Esophagus squamous epithelium (tissue), 4 donors: Measurements from ENCODE around the gene ARNT2.

Experiments used
- POLR2A ChIP-seq, 4 donors: fragments of 450-650 bp; IDR thresholded peaks; one replicate each; pipeline ENCODE4 v1.6.1; 2017; ENCODE audit warnings: antibody characterized with exemption in 4 of 4, mild to moderate bottlenecking in 4 of 4, moderate library complexity in 3 of 4
- TF ChIP-seq, protein P1 (sequence below), 6 experiments: fragments of 450-650 bp in 4 of 6; fragments of 200-600 bp in 2 of 6; sonication (generic) in 2 of 6; IDR thresholded peaks; one replicate each; pipeline ENCODE4 v1.5.1; 2016 to 2019; ENCODE audit warnings: antibody characterized with exemption in 6 of 6, mild to moderate bottlenecking in 4 of 6, moderate library complexity in 4 of 6

DNA sequence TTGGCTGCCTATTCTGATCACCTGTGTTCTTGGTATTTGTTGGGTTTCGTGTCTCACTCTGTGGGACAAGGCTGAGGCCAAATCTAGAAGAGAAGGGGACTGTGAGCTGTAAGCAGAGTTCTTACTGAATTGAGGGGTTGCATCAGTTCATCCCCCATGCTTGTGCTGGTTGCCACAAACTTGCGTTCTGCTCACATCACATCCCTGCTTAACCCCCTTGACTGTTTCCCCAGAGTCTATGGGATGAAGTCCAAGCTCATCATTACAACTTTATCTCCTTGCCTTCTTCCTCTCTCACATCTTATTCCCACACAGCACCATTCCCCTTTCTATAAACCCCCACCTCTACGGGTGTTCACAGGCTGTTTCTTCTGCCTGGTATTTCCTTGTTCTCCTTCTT lies 147.2 kb downstream of the ARNT2 start:
- TF ChIP-seq POLR2A (IDR thresholded peaks at IDR 0.05): no peak
- TF ChIP-seq, protein P1, sequence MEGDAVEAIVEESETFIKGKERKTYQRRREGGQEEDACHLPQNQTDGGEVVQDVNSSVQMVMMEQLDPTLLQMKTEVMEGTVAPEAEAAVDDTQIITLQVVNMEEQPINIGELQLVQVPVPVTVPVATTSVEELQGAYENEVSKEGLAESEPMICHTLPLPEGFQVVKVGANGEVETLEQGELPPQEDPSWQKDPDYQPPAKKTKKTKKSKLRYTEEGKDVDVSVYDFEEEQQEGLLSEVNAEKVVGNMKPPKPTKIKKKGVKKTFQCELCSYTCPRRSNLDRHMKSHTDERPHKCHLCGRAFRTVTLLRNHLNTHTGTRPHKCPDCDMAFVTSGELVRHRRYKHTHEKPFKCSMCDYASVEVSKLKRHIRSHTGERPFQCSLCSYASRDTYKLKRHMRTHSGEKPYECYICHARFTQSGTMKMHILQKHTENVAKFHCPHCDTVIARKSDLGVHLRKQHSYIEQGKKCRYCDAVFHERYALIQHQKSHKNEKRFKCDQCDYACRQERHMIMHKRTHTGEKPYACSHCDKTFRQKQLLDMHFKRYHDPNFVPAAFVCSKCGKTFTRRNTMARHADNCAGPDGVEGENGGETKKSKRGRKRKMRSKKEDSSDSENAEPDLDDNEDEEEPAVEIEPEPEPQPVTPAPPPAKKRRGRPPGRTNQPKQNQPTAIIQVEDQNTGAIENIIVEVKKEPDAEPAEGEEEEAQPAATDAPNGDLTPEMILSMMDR (IDR thresholded peaks at IDR 0.05): no peak
